Stimulated activated CD4-positive, alpha-beta T cell treated with anti-CD3 and anti-CD28 coated beads, Interleukin-1b, Interleukin-23, amount 100 ng/mL, for 48 hours (primary cell): ENCODE results near the gene VPS9D1.

Experiments
- DNase-seq: peaks from one replicate; pipeline ENCODE4 v3.0.0-alpha.2; 2020

VPS9D1 gene

GRCh38 chr16:89720813-89721545 is at the start of gene VPS9D1, which contains the start of gene ZNF276:
VPS9D1 (minus strand) TSS chr16:89720898; CDS start chr16:89720861, 37 bp downstream.
ZNF276 (plus strand) TSS chr16:89721537; CDS start chr16:89721641, 104 bp downstream.
- peak; percentile 82 for DNase-seq

DNA sequence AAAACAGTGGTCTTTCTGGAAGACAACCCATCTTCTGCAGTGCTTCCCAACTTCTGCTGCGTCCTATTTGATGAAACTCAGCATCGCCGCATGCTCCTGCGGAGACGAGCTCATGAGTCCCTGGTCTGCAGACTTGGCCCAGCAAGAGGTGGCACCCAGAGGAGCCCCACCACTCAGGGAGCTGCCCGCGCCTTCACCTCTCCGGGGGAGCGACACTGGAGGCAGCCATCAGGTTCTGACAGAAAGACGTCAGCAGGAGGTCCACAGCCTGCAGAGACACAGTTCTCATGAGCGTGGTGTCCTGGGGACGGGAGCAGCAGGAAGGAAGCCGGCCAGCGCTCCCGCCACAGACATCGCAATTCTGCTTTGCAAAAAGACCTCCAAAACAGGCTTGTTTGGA is 49.7 kb upstream of the VPS9D1 start:
- DNase-seq: no peak

DNA sequence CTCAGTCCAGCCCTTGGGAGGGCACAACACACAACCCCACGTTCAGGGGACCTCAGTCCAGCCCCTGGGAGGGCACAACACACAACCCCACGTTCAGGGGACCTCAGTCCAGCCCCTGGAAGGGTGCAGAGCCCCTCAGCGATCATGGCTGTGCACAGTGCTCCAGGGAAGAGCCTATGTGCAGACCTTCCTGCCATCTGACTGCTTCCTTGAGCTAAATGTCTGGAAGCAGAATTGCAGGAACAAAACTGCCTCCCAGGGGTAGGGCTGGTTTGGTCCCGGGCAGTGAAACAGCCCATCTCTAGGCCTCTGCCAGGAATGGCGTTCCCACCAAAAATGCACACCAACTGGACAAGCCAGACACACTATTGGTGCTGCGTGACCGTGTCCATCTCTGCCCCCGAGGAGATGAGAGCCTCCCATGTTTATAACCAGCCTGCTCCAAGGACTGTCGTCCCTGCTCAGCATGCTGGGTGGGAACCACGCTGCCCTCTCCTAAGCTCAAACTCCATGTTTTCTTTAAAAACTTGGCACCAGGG is 44.7 kb upstream of the VPS9D1 start:
- DNase-seq: no peak

- DNase-seq: peak; percentile 48
Measured at GRCh38 chr16:89764711-89765201, 44.1 kb upstream of the VPS9D1 start.

- DNase-seq: no peak
Measured at GRCh38 chr16:89761304-89761922, 40.7 kb upstream of the VPS9D1 start.

GRCh38 chr16:89759746-89760340 is 39.1 kb upstream of the VPS9D1 start:
- DNase-seq: no peak

DNA sequence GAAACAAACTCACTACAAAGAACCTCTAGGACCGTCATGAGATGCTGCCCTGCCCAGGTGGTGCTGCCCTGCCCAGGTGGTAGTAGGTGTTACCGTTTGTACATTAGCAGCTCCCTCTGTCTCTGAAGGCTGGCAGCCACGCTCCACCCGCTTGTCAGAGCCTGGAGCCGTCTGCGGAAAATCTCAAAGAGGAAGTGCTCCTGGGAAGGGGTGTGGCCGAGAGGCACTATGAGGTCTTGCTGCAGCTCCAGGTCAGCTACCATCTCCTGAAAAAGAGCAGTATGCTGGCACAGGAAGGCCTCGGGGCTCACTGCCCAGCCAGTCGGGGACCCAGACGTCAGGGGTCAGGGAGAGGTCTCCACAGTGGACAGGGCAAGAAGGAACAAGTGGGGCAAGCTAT is 28.9 kb upstream of the VPS9D1 start:
- DNase-seq: no peak

GRCh38 chr16:89748921-89749320 is 28.2 kb upstream of the VPS9D1 start:
- no peak for DNase-seq

GRCh38 chr16:89748076-89748475 is 27.4 kb upstream of the VPS9D1 start:
- DNase-seq: no peak

DNA sequence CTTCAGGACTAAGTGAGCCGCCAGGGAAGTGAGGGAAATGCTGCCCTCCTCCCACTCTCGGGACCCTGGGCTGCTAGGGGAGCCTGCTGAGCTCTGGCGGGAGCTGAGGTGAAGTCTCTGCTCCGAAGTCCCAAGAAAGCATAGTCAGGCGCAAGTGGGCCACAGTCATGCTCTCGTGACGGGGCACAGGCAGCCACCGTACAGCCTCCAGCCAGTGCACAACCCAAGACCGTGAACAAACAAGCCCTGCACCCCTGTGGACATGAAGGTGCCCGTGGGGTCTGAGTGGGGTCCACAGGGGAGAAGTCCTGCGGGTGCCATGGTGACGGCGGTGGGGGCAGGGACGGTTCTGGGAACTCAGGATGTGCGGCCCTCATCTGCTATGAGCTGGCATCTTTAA is 25.3 kb upstream of the VPS9D1 start:
- DNase-seq: no peak

DNA sequence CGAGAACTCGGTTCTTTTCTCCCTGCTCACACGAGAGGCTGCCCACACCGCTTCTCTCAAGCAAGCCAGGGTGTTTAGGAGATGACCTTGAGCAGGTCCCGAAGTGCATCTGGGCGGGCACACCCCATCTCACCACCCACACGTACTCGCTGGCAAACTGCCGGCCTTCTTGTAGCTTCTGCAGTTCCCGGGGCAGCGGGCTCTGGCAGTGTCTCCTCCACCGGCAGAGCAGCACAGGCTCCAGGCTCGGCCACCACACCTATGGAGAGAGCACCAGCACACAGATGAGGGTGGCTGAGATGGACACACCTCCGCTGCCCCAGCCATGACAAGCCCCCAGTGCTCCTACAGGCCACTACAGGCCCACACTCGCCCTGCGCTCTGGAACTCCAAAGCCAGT is 24.1 kb upstream of the VPS9D1 start:
- no peak for DNase-seq

GRCh38 chr16:89742948-89743347 is 22.2 kb upstream of the VPS9D1 start:
- DNase-seq: no peak

DNA sequence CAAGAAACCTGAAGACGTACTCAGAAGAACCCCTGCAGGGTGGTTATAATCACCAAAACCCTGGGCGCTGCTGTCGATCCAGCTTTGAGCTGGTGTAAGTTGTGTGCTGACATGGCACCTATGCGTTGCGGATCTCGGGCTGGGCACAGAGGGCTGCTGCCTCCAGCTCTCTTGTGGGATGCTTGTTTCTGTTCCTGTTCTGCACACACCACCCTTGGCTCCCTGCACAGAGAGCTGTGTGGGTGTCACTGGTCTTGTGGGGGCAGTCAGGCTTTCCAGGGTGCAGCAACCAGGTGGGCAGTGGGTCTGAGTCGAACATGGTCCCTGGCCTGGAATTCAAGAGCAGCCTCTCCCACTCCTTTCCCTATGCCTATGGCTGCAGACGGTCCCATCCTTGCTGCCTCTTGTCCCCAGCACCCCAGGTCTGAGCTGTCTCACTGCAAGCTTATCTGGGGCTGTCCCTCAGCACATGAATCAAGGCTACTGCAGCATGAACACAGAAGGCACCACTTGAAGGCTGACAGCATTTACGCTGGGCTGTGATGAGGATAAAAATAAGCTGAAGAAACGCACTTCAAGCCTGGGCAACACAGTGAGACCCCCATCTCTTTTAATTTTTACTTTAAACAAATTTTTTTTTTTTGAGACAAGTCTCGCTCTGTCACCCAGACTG is 20.8 kb upstream of the VPS9D1 start:
- no peak for DNase-seq

DNA sequence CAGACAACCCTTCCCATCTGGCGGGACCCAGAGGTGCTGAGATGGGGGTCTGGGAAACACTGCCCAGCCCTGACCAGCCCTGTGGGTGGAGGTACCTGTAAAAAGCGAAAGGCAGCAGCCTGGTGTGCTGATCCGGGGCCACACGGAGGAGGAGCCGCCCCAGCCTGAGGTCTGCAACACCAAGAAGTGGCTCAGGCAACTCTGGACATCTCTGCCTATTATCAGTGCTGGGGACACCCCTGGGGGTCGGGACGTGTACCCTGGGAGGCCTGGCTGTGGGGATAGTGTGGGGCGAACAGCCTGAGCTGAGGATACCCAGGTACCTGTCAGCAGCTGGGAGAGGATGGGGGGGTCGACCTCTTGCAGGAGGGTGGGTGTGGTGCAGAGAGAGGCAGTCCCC is 18.7 kb upstream of the VPS9D1 start:
- DNase-seq: no peak

DNA sequence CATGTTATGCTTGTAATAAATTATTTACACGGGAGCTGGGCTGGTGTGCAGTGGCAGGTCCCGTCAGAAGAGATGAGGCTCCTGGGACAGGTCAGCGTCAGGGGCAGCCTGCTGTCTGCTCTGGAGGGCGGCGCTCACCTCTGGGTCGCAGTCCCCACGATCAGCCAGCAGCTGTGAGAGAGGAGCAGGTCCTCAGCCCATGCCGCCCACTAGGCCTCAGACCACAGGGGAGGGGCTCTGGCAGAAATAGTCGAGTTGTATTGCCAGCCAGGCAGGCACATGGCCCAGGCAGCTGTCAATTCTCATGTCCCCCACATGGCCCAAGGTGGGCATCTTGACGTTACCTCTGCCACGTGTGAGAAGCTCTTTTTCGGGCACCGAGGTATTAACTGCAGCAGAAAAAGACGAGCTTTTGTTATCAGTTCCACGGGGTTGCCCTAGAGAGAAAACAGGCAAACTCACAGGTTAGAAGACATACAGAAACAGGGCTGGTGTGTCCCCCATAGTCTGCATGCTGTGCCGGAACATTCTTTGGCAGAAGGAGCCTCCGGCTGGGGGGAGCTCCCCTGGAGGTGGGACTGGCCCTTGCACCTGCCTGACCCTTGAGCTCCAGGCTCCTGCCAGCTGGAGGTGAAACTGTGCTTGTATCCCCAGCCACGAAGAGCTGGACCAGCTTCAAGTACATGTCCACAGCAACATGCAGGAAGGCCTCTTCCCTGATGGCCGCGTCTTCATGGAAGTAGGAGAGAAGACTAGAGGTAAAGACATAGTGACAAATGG is 18.0 kb upstream of the VPS9D1 start:
- DNase-seq: no peak

DNA sequence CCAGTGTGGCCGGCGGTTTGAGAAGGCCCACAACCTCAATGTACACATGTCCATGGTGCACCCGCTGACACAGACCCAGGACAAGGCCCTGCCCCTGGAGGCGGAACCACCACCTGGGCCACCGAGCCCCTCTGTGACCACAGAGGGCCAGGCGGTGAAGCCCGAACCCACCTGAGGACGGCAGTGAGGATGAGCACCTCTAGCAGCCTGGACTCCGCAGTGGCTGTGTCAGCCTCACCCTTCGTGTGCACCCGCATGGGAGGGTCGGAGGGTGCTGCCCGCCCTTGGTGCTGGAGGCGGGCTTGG is 17.3 kb upstream of the VPS9D1 start:
- DNase-seq: no peak

- DNase-seq: peak; percentile 35
Measured at GRCh38 chr16:89737341-89738071, 16.8 kb upstream of the VPS9D1 start.

DNA sequence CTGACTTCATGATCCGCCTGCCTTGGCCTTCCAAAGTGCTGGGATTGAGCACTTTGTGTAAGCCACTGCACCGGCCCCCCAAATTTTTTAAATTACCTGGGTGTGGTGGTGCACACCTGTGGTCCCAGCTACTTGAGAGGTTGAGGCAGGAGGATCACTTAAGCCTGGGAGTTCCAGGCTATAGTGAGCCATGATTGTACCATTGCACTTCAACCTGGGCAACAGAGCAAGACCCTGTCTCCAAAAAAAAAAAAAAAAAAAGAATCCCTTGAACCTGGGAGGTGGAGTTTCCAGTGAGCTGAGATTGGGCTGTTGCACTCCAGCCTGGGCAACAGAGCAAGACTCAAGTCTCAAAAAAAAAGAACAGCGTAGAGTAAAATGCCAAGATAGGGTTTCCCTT is 15.9 kb upstream of the VPS9D1 start:
- no peak for DNase-seq

DNA sequence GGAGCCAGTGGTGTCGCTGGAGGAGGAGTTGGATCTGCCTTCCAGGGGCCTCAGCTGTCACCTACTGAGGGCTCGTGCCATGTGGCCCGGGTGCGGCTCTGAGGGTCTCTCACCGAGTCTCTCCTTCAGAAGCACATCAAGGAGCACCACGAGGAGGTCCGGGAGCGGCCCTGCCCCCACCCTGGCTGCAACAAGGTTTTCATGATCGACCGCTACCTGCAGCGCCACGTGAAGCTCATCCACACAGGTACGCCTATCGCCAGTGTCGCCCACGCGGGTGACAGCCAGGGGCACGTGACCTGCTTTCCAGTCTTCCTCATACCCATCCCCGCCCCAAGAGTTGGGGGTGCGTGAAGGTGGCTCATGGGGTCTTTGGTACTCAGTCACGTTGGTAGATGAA is 13.1 kb upstream of the VPS9D1 start:
- DNase-seq: no peak

- no peak for DNase-seq
Measured at GRCh38 chr16:89733322-89733721, 12.6 kb upstream of the VPS9D1 start.

DNA sequence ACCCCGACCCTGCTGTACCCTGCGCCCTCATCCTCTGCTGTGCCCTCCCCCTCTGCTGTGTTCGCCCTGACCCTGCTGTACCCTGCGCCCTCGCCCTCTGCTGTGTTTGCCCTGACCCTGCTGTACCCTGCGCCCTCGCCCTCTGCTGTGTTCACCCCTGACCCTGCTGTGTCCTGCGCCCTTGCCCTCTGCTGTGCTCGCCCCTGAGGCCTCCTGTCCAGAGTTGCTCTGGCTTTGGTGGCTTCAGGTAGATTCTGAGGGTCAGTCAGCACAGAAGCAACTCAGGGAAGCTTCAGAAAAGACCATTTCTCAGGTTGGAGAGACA is 12.2 kb upstream of the VPS9D1 start:
- DNase-seq: no peak
